ENCODE data around the gene SH3RF3.

The SH3RF3 gene

DNA sequence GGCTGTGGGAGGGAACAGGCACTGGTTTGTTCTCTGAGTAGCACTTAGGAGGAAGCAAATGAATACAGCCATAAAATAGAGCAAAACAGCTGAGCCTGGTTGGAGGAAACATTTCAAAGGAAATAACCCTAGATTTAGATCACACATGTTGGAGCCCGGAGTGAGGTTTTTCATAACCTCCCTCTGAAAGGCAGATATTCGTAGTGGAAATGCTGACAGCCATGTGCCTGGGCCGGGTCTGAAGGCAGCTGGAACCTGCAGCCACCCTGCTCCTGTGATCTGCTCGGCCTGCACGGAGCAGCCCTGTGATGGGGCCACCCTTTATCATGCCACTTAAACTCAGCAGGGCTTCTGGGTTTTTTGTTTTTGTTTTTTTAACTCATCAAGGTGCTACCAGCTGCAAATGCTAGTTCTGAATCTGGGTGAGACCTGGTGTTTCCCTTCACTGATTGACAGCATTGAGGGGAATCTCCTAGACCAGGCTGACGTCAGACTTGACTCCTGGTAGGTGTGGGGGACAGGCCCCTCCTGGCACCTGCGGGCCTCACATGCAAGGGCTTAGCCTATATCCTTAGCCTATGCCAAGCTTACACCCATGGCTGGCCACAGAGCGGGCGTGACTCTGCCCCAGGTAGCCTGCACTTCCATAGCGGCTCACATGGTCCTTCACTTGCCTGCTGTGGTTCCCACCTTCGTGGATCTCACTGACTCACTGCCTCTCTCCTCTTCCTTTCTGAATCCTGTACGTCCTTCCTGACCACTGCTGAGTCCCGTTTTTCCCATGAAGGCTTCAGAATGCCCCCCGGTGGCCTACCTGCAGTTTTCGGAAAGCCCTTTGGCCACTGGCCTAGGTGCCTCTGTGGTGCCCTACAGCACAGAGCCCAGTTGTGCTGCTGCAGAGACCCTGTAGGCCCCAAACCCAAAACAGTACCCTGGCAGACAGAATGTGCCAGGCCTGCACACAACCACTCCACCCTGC is 267.5 kb downstream of the SH3RF3 start:
- Histone ChIP-seq H3K4me3 (IDR thresholded peaks at IDR 0.05; ENCODE audit: insufficient read depth, low read depth, low read length) (no peak overlapping the region), H2AFZ (ENCODE audit: low read depth) (no peak overlapping the region), H3K4me1 (ENCODE audit: low read depth, poor library complexity, severe bottlenecking) (no peaks in the 10 kb centered on the region), H4K20me1 (ENCODE audit: insufficient read depth) (no peaks in the 10 kb centered on the region), H3K4me2 (no peak overlapping the region), H3K27me3 (ENCODE audit: insufficient read depth, low read depth) (no peaks in the 10 kb centered on the region), H3K36me3 (ENCODE audit: insufficient read depth) (no peaks in the 10 kb centered on the region), H3K79me2 (ENCODE audit: insufficient read depth, low read depth) (no peaks in the 10 kb centered on the region), H3K9ac (no peak overlapping the region), H3K27ac (no peak overlapping the region)
- no peak for TF ChIP-seq CTCF (conservative IDR thresholded peaks at IDR 0.05; ENCODE audit: low read depth, low read length)

DNA sequence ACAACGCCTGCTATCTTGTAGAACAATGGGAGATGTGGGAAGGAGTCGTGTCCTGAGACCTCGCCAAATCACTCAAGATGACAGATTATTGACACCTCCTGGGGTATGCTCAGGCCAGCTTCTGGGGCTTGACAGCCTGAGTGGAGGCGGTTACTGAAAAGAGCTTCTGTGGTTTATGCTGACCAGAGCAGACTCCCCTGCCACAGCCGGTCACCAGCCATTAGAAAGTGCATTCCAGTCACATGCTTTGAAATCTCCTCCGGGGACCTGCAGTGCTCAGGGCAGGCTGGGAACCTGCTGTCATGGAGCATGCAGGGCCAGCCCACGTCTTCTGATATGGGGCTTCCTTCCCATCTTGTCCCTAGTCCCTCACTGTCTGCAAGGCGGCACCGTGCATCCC is 268.9 kb downstream of the SH3RF3 start:
- H3K9ac ChIP-seq, result no peak overlapping the region
- H3K4me2 ChIP-seq, result no peak overlapping the region
- no peaks in the 10 kb centered on the region for H3K27me3 ChIP-seq (ENCODE audit: insufficient read depth, low read depth)
- no peaks in the 10 kb centered on the region for H3K79me2 ChIP-seq (ENCODE audit: insufficient read depth, low read depth)
- H2AFZ ChIP-seq (ENCODE audit: low read depth), result no peak overlapping the region
- H3K36me3 ChIP-seq (ENCODE audit: insufficient read depth), result no peaks in the 10 kb centered on the region
- no peak for TF ChIP-seq CTCF (conservative IDR thresholded peaks at IDR 0.05; ENCODE audit: low read depth, low read length)
- no peaks in the 10 kb centered on the region for H3K4me1 ChIP-seq (ENCODE audit: low read depth, poor library complexity, severe bottlenecking)
- H4K20me1 ChIP-seq (ENCODE audit: insufficient read depth), result no peaks in the 10 kb centered on the region
- H3K27ac ChIP-seq, result no peak overlapping the region
- no peak overlapping the region for H3K4me3 ChIP-seq (IDR thresholded peaks at IDR 0.05; ENCODE audit: insufficient read depth, low read depth, low read length)

GRCh38 chr2:109398366-109399015 is 269.5 kb downstream of the SH3RF3 start:
- no peak overlapping the region for H3K27ac ChIP-seq
- H4K20me1 ChIP-seq (ENCODE audit: insufficient read depth), result no peaks in the 10 kb centered on the region
- no peak overlapping the region for H3K4me3 ChIP-seq (IDR thresholded peaks at IDR 0.05; ENCODE audit: insufficient read depth, low read depth, low read length)
- no peak overlapping the region for H2AFZ ChIP-seq (ENCODE audit: low read depth)
- H3K36me3 ChIP-seq (ENCODE audit: insufficient read depth), result no peaks in the 10 kb centered on the region
- no peak for TF ChIP-seq CTCF (conservative IDR thresholded peaks at IDR 0.05; ENCODE audit: low read depth, low read length)
- H3K4me2 ChIP-seq, result no peak overlapping the region
- H3K79me2 ChIP-seq (ENCODE audit: insufficient read depth, low read depth), result no peaks in the 10 kb centered on the region
- H3K4me1 ChIP-seq (ENCODE audit: low read depth, poor library complexity, severe bottlenecking), result no peaks in the 10 kb centered on the region
- H3K27me3 ChIP-seq (ENCODE audit: insufficient read depth, low read depth), result no peaks in the 10 kb centered on the region
- no peak overlapping the region for H3K9ac ChIP-seq

GRCh38 chr2:109399066-109399465 is 270.1 kb downstream of the SH3RF3 start:
- Histone ChIP-seq H3K4me3 (IDR thresholded peaks at IDR 0.05; ENCODE audit: insufficient read depth, low read depth, low read length) (no peak overlapping the region), H3K4me2 (no peak overlapping the region), H2AFZ (ENCODE audit: low read depth) (no peak overlapping the region), H3K4me1 (ENCODE audit: low read depth, poor library complexity, severe bottlenecking) (no peaks in the 10 kb centered on the region), H3K27ac (no peak overlapping the region), H3K27me3 (ENCODE audit: insufficient read depth, low read depth) (no peaks in the 10 kb centered on the region), H4K20me1 (ENCODE audit: insufficient read depth) (no peaks in the 10 kb centered on the region), H3K79me2 (ENCODE audit: insufficient read depth, low read depth) (no peaks in the 10 kb centered on the region), H3K36me3 (ENCODE audit: insufficient read depth) (no peaks in the 10 kb centered on the region), H3K9ac (no peak overlapping the region)
- TF ChIP-seq CTCF (conservative IDR thresholded peaks at IDR 0.05; ENCODE audit: low read depth, low read length), result no peak

Measured in KMS-11 (cell line).